Astrocyte of the spinal cord (primary cell): Measurements from ENCODE around the gene MROH8.

ENCODE experiments used
- DNase-seq: peaks from one replicate; pipeline ENCODE4 v3.0.0; 2011; ENCODE audit warnings: low read depth, low spot score
- H3K4me3 ChIP-seq: 2 replicates; pipeline ENCODE4 v1.5.1; 2011; ENCODE audit warnings: low read depth, mild to moderate bottlenecking, low read length, moderate library complexity
- in situ Hi-C: cut with HindIII; loops from 2 replicates; pipeline ENCODE4 v1.10.0; 2017; ENCODE audit warnings: low sequenced_read_pairs
- TF ChIP-seq, protein P1 (sequence below): IDR thresholded peaks from 2 replicates; pipeline ENCODE4 v1.5.1; 2012; ENCODE audit warnings: low read depth, mild to moderate bottlenecking, low read length, inconsistent platforms

Gene MROH8

GRCh38 chr20:37172836-37173235 is 6.5 kb downstream of the MROH8 start:
- in situ Hi-C loops: no loop called here
- DNase-seq: no peak
- TF ChIP-seq, protein P1, sequence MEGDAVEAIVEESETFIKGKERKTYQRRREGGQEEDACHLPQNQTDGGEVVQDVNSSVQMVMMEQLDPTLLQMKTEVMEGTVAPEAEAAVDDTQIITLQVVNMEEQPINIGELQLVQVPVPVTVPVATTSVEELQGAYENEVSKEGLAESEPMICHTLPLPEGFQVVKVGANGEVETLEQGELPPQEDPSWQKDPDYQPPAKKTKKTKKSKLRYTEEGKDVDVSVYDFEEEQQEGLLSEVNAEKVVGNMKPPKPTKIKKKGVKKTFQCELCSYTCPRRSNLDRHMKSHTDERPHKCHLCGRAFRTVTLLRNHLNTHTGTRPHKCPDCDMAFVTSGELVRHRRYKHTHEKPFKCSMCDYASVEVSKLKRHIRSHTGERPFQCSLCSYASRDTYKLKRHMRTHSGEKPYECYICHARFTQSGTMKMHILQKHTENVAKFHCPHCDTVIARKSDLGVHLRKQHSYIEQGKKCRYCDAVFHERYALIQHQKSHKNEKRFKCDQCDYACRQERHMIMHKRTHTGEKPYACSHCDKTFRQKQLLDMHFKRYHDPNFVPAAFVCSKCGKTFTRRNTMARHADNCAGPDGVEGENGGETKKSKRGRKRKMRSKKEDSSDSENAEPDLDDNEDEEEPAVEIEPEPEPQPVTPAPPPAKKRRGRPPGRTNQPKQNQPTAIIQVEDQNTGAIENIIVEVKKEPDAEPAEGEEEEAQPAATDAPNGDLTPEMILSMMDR: no peak
- H3K4me3 ChIP-seq: no peak overlapping the region

- in situ Hi-C loops: no loop called here
- DNase-seq: no peak
- TF ChIP-seq, protein P1: no peak
Measured at GRCh38 chr20:37166867-37167266, 12.5 kb downstream of the MROH8 start.

DNA sequence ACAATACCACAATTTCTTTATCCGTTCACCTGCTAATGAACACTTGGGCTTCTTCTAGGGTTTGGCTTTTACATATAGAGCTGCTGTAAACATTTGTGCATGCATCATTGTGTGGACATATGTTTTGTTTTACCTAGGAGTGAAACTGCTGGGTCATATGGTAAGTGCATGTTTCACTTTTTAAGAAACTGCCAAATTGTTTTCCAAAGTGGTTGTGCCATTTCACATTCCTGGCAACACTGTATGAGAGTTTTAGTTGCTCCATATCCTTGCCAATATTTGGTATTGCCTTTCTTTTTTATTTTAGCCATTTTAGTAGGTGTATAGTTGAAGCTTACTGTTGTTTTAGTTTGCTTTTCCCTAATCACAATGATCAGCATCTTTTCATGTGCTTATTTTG is 14.3 kb downstream of the MROH8 start:
- in situ Hi-C loops: no loop called here
- no peak for DNase-seq
- no peak overlapping the region for H3K4me3 ChIP-seq
- TF ChIP-seq, protein P1: no peak

More at GRCh38 chr20:37166867-37167266, 12.5 kb downstream of the MROH8 start:
- H3K4me3 ChIP-seq: no peak overlapping the region

- DNase-seq: no peak
- TF ChIP-seq, protein P1: no peak
- no peak overlapping the region for H3K4me3 ChIP-seq
- in situ Hi-C loops: no loop called here
Measured at GRCh38 chr20:37163832-37164554, 15.4 kb downstream of the MROH8 start.

DNA sequence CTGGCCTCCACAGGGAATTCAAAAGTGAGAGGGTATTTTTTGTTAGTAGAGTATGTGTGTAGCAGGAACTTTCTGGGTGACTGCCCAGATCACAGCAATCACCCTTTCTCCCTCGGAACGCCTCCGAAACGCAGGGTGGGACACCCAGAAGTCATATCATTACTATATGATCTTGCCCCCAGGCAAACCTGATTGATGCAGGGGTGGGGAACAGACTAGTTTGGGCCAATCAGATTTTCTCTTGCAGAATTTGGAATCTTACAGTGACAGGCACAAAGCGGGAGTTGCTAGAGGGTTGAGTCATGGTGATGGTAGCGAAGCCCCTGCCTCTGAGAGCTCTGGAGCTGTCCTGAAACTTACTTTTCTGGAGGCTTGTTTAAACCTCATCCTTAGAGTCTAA is 16.7 kb downstream of the MROH8 start:
- no peak for DNase-seq
- in situ Hi-C loops: no loop called here

DNA sequence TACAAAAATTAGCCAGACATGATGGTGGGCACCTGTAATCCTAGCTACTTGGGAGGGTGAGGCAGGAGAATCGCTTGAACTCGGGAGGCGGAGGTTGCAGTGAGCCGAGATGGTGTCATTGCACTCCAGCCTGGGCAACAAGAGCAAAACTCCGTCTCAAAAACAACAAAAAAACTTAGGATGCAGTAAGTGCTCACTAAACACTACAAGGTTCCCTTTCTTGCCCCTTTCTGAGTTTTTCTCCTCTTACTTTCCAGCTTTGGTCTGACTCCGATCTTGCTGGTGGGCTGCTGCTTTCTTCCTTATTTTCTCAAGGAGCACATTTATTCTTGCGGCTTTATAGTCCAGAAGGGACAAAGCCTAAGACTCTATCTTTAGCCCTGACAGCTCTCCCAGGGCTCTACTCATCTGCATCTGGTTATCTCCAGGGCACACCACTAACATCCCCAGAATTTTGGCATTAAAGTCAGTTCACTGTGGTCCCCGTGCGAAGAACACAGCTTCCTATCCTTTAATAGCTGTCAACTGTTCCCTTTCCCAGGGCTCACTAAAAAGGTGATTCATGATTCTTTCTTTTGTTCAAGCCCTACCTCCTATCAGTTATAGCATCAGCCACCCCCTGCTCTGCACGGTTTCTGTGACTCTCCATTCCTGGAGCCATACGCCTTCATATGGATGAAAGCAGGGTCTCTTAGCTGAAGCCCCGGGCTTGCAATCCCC is 17.4 kb downstream of the MROH8 start:
- DNase-seq: no peak
- in situ Hi-C loops: no loop called here
- H3K4me3 ChIP-seq: no peak overlapping the region
- TF ChIP-seq, protein P1: no peak

More for the DNA sequence above, 16.7 kb downstream of the MROH8 start:
- no peak overlapping the region for H3K4me3 ChIP-seq
- TF ChIP-seq, protein P1: no peak
